ENCODE measurements around the gene CST3. TPM values are rescaled to one million over a fixed set of nuclear protein-coding genes. Genes with fewer than 3 reads are reported as not detected.
A peak's percentile ranks its signal among the peaks of the same experiment; 100 is the strongest.
"Not testable (repeated sequence)": the region's sequence is repeated elsewhere in the genome, so short reads cannot be mapped to it uniquely, and the experiment has no call there.

The CST3 gene
- total RNA-seq, 1 donor from 2014 or later: 292 TPM

DNA sequence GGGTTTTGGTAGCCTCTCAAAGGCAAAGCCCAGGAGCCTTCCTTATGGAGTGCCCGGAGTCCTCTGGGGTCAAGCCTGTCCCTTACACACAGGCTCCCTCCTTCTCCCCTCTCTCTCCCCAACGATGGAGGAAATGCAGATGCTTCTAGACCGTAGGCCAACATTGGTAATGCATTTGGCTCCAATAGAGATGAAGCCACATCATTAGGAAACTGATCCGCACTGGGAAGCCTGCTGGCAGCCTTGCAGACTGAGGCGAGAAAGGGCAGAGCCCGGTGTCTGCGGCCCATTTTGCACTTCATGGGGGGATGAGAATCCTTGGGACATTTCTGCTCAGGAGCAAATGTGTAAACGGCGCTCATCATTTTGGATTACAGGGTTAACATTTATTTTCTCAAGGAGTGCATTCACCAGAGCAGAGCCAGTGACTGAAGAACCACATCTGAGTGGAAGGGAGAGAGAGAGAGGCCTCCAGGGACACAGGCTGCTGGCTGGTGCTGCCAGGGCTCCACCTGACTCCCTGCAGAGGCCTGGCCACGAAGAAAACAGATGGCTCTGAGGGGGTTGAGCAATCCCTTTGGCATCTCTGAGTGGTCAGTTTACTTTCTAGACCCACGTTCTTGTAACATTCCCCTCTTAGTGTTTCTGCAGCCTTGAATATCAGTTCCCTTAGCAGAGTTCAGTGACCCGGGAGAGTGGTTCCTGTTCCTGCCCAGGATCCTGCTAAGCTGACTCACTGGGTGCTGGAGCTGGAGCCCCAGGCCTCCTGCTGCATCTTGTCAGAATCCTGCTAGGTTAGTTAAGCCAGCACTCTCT, 4.4 kb upstream of the CST3 start:
- ATAC-seq: peak; percentile 65

- no peak for ATAC-seq
These were observed 3.2 kb upstream of the CST3 start for GRCh38 chr20:23640671-23641667.

DNA sequence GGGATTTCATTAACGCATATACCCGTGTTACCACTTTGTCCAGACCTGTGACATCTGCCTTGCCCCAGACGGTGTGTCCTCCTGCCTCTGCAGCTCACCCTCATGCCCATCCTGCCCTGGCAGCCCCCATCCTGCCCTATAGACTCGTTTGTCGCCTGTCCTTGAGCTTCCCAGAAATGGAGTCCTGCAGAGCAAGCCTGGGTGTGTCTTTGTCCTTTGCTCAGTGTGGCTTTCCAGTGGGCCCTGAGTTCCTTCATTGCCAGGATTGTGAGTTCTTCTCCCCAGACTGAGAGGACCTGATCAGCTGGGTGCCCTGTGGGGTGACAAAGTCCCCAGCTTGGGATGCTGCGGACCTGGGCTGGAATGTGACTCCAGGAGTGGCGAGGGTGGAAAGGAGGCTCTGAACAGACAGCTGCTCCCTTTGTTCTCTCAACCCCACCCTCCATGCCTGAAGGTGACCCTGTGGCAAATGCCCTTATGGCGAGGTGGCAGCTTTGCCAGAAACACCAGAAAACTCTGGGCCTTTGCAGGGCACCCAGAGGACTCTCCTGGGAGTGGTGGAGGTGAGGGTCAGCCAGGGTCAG, 2.4 kb upstream of the CST3 start:
- ATAC-seq: no peak

DNA sequence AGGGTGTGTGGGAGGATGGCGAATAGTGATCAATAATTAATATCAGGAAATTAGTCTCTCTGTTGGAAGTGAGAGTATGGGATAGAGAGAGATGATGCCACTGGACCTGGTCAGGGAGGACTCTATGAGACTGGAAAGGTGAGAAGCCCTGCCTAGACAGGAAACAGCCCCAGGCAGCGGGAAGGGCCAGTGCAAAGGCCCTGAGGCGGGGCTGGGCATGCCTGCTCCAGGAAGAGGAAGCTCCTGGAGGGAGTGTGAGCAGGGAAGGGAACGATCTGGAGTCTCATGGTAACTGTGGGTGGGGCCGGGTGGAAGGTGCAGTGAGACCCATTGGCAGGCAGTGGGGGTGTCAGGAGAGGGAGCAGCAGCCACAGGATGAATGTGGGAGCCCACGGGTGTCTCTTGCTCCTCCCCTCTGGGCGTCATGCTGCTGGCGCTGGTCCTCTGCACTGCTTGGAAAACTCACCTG, 1.8 kb upstream of the CST3 start:
- ATAC-seq: peak; percentile 46

DNA sequence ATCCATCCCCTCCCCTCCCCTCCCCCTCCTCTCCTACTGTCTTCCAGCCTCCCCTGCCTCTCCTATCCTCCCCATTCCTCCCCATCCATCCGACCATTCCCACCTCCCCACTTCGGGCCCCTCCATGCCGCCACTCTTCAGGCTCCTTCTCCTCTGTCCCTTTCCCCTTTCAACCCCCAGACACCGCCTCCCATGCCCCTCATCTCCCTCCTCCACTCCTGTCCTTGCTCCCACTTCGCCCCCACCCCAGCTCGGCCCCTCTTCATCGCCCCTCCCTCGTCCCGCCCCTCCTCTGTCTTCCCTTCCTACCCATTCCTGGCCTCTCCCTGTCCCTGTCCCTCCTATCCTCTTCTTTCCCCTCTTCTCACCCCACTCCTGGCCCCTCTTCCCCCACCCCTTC, 554 bp upstream of the CST3 start:
- no peak for ATAC-seq

- ATAC-seq: no peak
These were observed 860 bp downstream of the CST3 start for GRCh38 chr20:23636908-23637281.

DNA sequence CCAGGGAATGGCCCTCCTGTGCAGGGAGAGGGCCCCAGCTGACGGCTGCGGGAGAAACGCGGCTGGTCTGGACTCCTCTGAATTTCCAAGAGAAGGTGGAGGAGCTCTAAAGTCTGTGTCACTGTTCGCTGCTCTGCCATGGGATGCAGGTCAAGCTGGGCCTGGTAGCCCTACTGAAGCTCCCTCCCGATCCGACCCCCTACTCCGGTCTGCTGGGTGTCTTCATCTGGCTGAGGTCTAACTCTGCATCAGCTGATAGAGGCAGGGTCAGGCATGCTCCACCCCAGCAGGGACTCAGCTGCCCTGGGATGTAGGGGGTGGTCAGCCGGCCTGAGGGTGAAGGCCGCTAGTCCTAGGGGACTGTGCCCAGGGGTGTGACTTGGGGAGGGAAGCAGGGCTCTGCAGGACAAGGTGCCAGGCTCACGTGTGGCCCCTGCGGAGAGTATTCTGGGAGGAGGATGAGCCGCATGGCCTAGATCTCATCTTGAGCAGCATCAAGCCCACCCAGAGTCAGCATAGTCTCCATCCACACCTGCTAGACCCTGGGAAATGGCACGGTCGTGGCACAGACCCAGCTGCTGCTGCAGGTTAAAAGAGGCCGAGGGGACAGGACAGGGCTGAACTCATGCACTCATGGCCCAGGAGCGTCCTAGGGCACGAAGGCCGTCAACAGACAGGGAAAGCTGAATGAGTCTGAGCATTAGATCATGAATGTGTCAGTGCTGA, 1.4 kb downstream of the CST3 start:
- ATAC-seq: no peak

- ATAC-seq: not testable (repeated sequence)
These were observed 2.0 kb downstream of the CST3 start for GRCh38 chr20:23635768-23636090.

GRCh38 chr20:23634985-23635767, 2.6 kb downstream of the CST3 start:
- ATAC-seq: no peak

DNA sequence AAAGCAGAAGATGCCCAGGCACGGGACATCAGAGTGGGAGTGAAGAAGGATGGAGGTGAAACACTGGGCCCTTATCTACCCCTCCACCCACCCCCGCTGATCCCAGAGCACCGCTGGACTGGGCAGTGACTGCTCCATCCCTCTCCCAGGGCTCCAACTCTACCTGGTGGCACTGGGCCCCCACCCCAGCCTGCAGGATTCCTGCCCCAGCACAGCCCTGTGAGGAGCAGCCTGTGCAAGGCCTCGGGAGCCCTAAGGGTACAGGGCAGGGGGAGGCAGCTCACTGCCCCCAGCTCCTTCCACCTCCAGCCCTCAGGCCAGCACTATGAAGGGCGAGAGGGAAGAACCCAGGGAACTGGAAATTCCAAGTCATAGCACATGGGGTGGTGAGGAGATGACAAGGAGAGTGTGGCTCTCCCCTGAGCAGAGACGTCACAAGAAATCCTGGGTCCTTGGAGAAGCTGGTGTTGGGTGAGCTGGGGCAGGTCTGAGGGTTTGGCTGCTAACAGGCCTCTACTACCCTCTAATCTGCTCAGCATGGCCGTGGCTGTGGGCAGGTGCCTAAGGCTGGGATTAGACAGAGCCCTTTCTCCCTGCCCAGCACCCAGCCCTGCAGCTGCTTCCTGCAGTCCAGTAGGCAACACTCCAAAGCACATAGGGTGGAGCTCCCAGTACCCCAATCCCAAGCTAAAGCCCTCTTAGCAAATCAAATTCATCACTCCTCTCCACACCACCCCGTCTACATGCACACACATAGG, 3.5 kb downstream of the CST3 start:
- no peak for ATAC-seq

GRCh38 chr20:23632711-23633573, 4.8 kb downstream of the CST3 start:
- no peak for ATAC-seq

GRCh38 chr20:23631981-23632710, 5.6 kb downstream of the CST3 start:
- no peak for ATAC-seq

GRCh38 chr20:23631226-23631822, 6.4 kb downstream of the CST3 start:
- ATAC-seq: no peak

GRCh38 chr20:23630392-23630849, 7.3 kb downstream of the CST3 start:
- no peak for ATAC-seq

DNA sequence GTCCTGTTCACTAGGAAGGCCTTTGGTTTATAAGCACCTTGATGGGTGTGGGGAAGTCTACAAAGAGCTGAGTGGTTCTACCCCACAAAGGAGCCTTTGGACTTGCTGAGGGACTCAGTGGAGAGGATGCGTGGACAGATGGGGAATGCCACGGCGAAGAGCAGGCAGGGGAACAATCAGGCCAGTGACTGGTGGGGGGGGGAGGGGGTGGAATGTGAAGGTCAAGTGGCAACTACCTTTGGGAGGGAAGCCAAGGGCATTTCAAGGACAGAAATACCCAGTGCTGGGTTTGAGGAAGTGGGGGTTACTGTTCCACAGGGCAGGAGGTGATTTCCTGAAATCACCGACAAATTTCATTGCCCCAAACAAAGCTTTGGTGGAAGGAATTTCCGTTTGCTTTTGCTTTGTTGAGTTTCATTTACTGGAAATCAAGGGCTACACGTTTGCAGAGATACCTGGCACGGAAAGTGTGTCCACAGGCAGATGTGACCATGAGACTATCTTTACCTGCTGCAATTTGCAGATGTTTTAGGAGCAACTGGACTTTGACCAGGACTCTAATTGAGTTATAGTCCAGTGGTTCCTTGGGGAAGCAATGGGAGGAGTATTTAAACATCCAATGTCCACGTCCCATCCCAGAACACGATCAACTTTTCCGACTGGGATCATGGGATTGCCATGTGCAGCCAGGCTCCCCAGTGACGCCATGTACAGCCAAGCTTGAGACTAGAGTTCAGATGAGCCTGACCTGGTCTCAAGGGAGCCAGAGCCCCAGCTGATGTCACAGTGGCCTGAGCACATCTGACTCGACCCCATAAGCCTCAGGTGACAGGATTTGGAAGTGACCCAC, 8.0 kb downstream of the CST3 start:
- ATAC-seq: peak; percentile 4

DNA sequence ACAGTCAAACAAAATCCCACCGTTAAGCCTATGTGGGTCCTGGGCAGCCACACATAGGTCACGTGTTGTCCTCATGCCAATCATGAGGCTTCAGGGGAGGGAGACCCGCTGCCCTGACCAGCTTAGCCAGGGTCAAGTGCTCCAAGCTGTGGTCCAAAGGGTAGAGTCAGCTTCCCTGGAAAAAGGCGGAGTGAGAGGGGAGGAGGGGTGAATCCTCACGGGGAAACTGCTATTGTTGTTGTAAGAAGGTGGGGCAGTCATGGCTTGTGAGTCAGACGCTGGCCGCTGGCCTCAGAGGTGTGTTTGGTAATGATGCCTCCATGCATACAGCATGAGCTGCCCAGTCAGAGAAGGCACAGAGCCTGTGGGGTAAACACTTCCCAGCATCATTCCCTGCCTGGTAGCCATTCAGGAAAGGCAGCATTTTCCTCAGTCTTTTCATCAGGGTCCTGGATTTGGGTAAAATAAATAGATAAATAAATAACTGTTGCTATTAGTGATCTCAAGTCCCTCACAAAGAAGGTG, 8.7 kb downstream of the CST3 start:
- ATAC-seq: peak; percentile 94

DNA sequence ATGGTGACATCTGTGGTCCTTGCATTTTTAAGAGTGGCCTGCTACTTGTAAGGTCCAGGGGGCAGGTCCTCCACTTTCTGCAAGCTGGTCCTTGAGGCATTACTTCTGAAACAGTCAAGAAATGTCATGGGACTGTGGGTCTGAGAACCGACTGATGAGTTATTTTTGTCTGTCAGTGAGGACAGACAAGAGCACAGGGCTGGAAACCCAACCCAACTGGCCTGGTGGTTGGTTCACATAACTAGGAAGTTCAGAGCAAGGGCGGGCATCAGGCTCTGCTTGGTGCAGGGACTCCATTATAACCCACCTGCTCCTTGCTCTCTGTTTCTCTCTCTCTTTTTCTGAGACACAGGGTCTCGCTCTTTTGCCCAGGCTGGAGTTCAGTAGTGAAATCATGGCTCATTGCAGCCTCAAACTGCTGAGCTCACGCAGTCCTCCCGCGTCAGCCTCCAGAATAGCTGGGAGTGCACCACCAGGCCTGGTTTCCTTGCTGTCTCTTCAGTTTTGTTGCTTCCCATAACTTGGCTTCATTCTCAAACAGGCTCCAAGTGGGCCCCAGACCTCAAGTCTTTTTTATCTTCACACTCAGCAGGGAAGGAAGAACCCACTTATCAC, 9.2 kb downstream of the CST3 start:
- ATAC-seq: no peak

Data from esophagus mucosa (tissue), 1 donor.